T-helper 2 cell (primary cell): Measurements from ENCODE around the gene DOCK9.

Experiments used
- DNase-seq, 5 experiments: peaks; one replicate each; pipeline versions ENCODE4 v3.0.0 to v3.0.0-alpha.2; 2012 to 2022

The DOCK9 gene

DNA sequence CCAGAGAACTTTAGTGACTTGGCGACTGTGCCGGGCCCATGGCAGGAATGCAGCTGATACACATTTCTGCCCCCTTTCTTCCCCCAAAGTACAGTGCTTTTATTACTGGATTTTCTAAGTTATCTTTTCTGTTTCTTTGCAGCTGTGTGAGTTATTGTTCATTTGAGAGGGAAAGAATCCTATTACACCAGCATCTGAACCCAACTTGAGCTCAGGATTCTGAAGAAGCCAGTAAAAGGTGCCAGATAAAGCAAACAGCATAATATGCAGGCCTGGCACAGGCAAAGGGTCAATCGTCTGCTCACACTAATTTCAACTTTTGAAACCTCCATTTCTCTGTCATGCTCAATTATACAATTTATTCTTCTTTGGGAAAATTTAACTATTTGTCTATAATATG, 93.9 kb downstream of the DOCK9 start:
- DNase-seq: no peak

DNA sequence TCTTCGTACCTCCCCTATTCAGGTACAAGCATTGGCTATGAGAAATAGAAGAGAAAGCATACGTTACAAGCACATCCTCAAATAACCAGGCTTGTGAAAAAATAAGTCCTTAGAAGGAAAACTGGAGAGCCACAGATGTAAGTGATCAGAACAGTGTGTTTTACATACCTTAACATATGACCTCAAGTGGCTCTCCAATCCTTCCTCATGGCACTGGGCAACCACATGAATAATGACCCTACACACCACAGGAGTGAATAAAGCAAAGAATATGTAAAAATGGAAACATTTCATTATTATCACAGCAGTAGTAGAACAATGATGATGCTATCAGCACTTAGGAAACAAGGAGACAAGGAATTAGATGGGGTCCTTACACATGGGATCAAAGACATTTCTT, 96.5 kb downstream of the DOCK9 start:
- DNase-seq: no peak

DNA sequence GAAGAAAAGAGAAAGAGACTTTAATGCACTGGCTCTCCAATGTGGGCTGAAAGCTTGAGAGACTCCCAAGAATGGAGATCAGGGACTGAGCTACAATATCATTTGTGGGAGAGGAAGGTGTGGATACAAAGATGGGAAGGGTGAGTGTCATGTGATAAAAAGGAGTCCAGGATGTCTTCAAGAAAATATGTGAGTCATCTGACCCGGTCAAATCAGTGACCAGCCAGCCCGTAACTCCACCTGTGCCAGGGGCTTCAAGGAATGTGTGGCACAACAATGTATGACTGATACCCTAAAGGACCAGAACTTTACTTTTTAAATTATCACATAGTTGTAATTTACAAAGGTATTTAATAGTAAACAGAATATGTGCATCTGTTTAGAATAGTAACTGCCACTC, 97.2 kb downstream of the DOCK9 start:
- no peak for DNase-seq

DNA sequence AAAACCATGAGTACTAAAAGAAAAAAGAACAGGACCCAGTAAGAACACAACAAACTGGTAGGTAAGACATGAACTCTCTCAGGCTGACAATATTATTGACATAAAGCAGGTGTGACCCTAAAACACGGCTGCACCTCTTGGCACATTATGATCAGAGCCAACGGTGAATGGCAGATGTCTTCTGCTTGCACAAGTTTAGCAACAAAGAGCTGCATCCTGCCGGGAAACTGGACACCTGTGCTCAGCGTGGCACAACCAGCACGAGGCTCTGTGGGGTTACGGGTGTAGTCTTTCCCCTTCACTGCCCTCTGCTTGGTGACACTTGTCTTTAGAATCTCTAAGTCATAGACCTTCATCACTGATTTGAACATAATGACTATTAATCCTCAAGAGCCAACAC, 97.9 kb downstream of the DOCK9 start:
- no peak for DNase-seq

DNA sequence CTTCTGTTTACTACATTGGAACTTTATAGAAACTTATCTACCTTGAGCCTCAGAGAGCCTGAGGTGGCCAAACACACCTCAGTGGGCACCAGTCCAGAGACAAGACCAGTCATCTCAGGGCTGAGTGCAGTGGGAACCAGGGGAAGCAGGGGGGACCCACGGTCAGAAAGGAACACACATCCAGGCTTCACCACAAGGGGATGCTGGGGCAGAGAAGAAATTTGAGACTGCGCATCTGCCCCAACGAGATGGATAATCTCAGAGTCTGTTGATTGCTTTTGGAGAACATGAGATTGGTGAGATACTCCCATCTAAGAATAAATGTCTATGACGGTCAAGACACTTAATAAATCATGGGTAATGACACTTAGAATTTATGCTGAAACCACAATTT, 98.7 kb downstream of the DOCK9 start:
- no peak for DNase-seq

DNA sequence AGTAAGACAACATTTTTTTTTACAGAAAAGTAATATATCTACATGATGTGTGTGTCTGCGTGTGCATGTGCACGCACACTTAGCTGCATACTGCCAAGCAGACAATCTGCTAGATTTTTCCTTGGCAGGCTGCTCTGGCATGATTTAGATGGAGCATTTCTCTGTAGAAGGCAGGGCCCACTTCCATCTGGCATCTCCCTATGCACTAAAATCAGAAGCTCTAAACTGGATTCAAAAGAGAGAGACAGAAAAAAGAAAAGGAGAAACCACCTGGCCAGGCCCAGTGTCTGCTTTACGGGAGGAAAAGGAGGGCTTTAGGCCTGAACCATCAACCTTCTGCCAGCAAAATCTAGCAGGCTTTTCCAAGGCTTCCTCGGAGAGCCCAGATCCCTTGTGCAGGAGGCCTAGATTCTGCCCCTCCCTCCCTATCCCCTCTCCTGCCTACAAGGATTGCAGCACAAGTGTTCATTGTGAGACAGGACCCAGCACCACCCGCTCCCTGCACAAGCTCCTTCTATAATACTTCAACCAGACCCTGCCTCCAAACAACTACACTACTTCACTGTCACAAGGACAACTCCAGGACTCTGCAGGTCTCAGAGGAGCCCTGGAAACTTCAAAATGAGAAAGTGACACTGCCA, 99.3 kb downstream of the DOCK9 start:
- no peak for DNase-seq

DNA sequence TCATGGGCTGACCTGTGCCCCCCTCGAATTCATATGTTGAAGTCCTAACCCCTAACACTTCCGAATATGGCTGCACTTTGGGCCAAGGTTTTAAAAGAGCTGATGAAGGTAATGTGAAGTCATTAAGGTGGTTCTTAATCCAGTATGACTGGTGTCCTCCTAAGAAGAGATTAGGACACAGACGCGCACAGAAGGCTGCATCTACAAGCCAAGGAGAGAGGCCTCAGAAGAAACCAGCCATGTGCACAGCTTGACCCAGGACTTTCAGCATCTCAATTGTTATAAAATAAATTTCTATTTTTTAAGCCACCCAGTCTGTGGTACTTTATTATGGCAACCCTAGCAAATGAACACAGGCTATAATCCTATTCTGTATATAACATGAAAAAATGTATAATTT, 99.9 kb downstream of the DOCK9 start:
- no peak for DNase-seq

DNA sequence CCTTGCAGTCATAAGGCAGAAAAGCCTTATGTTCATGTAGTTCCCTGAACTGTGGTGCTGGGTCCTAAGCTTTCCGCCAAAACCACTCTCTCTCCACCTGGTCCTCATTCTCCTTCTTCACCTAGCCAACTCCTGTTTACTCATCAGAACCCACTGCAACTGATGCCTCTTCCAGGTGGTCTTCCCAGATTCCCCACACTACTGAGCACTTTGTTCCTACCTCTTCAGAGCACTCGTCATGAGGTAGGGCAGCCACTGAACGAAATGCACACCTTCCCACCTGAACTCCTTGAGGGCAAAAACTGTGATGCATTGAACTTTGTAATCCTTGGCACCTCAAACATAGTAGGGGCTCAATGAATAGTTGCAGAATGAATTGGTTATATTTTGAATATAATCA, 100.4 kb downstream of the DOCK9 start:
- DNase-seq: no peak

DNA sequence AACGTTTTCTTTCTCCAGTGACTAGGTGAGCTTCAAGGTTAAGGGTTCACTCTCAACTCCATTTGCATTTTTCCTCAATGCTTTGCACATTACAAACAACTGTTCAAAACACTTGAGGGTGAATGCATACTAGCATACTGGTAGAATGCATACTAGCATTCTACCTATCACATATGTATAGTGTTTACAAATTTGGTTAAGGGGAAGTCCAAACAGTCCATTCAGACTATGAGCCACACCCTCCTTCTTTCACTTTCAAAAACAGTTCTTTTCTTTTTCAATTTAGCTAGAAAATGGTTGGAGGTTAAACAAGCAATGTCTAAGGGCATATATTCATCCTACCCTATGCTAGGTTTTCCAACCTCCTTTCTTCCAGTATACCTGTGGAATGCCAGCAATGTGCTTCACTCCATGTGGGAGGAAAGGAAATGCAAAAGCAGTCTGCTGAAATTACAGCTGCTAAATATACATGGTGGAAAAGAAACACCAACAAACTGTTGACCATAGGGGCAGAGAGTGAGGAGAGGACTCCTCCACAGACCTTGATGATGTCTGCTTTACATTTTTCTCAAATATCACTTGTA, 102.6 kb downstream of the DOCK9 start:
- peak in 1 of 5 experiments; percentile 38 for DNase-seq

DNA sequence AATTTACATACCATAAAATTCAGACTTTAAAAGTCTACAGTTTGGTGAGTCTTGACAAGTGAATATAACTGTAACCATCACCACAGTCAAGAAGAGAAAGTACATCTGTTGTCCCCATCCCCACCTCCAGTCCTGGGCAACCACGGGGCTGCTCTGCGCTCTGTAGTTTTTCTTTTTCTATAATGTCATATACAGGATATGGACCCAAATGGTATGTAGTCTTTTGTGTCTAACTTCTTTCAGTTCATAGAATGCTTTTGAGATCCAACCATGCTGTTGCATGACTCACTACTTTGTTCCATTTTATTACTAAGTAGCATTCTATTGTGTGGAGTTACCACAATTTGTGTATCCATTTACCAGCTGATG, 103.9 kb downstream of the DOCK9 start:
- no peak for DNase-seq

DNA sequence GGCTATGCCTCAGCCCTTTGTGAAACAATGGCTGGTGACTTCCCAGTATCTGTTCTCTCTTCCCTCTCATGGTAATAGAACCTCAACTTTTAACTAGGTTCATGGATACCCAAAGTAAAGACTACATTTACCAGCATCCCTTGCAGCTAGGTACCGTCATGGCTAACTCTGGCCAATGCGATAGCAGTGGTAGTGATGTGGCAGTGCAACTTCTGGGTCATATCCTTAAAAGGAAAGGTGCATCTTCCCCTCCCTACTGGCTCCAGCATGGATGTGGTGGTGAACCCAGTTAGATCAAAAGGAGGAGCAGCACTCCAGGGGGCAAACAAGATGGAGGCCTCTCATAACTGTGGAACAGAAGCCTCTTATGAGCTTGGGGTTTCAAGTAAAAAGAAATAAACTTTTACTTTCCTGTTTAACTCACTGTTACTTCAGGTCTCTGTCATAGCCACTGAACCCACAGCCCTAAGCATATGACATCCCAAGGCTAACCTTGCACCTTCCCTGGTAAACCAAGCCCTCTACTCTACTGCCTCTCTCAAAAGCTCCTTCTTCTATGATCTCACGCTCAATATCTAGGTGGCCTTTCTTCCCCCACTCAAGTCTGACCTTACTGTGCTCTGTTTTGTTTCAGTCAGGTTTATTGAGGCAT, 104.4 kb downstream of the DOCK9 start:
- DNase-seq: no peak

DNA sequence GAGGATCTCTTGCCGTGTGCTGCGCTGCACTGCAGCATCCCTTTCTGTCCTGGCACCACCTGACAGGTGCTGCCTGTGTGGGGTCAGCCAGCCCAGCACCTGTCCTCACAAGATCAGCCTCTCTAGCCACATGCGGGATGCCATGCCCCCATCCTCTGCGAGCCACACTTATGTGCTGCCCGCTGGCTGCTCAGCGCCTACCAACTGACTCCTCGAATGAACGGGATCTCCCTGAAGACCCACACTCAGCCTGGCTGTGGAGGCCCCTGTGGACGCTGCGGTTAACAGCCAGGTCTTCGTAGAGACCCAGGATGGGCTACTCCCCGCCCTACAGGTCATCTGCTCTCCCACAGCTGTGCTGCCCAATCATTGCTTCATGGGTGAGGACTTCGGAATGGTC, 106.1 kb downstream of the DOCK9 start:
- DNase-seq: no peak

DNA sequence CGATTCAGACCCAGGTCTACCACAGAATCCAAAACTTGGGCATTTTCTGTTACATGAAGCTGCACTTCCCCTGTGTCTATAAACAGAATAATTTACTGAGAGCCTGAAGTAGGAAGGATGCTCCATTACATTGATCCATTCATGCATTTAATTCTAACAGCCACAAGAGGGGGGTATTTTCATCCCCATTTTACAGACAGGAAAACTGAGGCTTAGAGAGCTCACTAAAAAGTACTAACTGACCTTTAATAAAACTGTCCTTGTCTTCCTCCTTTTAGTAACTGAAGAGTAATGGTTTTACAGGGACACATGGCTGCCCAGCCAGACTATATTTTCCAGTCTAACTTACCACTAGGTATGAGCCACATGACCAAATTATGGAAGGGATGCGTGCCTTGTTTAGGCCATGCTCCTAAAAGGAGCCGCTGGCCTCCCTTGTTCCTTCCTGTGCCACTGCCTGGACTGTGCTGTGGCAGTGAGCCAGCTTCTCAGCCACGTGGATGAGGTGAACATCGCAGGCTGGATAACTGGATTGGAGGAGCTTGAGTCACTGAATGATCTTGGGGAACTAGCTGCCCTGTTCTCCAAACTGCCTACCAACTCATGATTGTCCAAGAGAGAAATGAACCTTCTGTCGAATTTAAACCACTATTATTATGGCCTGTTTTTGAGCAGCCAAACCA, 108.3 kb downstream of the DOCK9 start:
- DNase-seq: peak in 1 of 5 experiments; percentile 50

DNA sequence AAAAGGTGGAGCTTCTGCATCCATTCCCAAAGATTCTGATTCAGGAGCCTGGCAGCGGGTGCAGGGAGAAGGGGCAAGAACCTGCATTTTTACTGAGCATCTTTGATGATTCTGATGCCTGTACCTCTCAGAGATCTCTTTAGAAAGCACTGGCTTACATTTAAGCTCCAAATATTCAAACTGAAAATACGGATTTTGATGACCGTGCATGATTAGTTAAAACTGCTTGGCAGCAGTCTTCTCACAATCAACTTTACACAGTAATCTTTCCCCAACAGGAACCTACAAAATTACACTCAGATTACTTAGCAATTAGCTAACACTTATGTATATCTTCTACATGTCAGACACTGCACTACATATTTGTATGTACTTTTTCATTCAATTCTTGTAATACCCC, 108.9 kb downstream of the DOCK9 start:
- DNase-seq: no peak

DNA sequence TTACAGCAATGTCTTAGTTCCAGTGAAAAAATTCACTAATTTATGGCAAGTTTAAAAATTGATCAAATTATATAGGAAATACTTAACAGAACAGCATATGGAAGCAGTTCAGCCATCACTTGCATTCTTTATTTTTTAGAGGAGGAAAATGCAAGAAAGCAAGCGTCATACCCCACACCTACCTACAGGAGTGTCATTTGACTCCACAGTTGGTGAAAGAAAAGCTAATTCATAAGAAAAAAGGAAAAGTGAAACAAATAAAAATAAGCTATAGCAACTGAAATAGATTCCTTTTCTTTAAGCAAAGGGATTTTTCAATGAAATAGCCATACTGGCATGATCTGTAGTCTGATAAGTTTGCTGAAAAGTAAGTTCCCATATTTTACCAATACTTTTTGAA, 111.0 kb downstream of the DOCK9 start:
- DNase-seq: no peak

DNA sequence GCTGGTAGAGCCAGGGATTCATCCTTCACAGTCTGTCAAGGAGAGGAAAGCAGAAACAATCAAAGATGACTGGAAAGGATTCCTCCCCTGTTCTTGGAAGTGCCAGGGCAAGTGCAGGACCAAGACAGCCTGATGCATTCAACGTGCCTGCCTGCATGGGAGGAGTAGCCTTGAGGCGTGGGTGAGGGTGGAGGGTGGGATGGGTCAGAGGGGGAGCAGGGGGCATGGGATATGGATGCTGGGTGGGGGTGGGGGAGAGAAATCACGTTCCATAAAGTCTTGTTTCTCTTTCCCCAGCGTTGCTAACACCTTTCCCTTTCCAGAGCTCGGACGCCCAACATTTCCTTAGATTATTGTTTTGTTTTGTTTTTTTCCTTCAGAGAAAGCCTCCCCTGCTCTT, 117.4 kb downstream of the DOCK9 start:
- no peak for DNase-seq

DNA sequence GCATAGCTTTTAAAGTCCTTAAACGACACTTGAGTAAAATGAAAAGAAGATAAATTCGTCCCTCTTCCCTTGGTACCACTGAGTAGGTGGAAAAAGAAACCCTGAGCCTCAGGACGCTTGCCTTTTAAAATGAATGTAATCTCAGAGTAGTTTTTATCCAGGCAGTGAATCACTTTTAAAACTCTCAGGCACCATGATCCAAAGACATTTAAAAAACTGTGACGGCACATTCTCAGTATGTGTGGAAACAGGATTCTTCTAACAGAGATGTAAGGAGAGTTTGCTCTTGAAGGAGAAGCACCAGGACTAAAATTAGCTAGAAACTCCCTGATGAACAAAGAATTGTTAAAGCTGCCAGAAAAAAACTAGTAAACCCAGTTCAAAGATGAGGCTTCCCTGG, 119.7 kb downstream of the DOCK9 start:
- no peak for DNase-seq

DNA sequence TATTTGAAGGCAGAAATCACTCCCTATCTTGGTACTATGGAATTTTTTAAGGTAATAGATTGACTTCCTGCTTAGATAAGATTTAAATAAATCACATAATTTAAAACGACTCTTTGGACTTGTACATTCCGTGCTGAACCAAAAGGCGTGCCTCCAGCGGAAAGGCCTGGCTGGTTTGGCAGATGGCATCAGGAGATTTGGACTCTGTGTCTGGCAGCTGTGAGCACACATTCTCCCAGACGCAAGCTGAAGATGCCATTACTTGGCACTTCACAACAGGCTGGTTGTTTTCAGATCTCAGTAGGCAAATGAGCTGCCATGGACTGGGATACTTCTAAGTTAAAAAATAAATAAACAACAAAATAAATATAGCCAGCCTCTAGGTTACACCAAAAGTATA, 120.9 kb downstream of the DOCK9 start:
- DNase-seq: no peak

DNA sequence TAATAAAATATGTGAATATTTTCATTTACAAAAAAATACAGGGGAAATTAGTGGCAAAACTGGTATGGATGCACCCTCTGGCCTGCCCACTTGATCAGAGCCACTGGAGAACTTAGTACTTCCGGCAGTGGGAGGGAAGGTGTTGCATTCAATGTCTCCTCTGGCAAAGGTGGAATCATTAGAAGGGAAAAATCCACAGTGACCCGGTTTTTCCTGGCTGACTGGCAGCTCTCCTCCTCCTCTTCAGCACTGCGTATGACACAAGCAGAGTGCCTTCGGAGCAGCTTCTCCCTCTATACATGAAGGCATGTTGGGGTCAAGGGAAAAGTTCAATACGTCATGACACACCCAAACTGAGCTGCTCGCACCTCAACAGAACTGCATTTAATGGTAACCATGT, 123.4 kb downstream of the DOCK9 start:
- no peak for DNase-seq

DNA sequence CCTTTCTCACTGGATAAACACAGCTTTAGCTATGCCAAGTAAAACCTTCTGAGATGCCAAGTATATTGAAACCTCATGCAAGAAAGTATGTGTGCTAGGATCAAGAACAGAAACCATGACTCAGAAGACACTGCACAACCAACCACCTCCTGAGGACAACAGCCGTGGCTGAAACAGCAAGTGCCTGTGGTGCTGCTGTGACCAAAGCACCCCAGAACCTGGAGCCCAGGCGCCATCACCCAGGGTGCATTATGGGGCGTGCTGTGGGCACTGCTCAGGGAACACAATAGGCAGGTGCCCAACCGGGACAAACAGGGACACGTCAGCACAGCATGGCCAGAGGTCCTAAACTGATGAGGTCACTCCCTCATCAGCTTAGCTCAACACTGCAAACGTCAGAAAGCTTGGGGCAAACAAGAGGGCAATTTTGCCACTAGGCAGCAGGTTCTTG, 124.1 kb downstream of the DOCK9 start:
- DNase-seq: peak in 2 of 5 experiments; percentile 34 to 88

DNA sequence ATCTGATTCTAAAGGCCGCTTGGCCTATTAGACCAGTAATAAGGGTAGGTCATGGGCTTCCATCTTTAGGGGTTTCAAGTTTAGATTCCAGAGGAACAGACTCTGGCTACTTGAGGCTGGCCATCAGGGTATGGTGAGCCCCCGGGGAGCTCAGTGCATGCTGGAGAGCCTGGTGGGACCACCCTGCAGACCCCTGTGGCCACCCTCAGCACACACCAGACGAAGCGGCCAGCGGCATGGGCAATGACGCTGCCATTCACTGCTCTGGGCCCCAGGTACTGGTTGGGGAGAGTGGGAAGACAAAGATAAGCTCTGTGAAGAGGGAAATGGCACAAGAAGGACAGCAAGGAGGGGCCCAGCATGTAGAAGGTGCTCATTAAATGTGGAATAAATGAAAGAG, 126.6 kb downstream of the DOCK9 start:
- DNase-seq: no peak

DNA sequence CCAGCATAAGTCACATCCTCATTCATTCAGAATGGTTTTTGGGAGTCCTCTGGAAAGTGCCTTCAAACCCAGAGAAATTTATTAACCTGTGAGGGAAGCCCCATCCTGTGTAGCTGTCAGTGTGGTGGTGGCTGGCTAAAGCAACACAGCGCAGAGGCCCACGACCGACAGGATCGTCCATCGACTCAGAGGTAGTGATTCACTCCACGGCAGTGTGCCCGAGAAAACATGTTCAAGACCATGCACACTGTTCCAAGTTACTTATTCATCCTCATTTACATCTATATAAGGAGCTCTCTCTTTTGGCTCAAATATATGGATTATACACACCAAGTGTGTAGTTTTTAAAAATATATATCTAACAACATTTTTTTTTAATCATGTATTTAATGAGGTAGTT, 129.1 kb downstream of the DOCK9 start:
- no peak for DNase-seq

DNA sequence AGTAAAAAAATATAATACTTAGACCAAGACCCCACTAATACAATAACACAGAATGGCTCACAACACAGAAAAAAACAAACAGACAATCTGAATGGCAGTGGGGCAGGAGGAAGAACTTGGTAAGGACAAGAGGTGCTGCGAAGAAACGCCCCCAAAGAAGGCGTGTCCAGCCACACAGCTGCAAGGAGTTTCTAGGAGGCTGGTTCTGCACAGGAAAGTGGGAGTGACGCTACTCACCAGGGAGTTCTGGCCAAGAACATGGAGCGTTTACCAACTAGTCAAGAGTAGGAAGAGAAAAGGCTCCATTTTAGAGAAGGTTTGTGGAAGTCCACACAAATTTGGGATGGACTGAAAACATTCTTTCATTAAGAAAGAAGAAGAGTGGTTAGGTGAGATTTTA, 130.1 kb downstream of the DOCK9 start:
- DNase-seq: no peak

DNA sequence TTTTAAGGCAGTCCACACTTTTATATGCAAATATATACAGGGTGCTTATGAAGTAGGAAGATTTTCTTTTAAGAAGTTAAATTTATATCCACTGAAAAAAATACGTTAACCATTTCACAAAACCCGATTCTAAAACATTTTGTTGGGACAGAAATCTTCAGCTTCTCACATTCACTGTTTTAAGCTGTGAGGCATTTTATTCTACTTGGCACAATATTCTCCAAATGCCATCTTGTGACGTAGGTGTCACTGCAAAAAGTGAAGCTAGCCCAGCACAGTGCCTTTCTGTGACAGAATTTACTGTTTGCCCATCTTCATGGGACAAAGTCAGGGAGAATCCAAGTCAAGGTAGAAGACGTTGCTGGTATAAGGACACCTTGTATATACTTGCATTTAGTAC, 130.9 kb downstream of the DOCK9 start:
- DNase-seq: no peak
